HG03571 (cell line): ENCODE measurements around the gene FOXJ1.

Experiments
- ATAC-seq: cut with Tn5 transposase; IDR thresholded peaks from one replicate; pipeline ENCODE4 v1.9.1; 2021; ENCODE audit not compliant: unreplicated experiment

The FOXJ1 gene

GRCh38 chr17:76142585-76143041 is 1.6 kb upstream of the FOXJ1 start:
- no peak for ATAC-seq

- no peak for ATAC-seq
These were observed 1.1 kb upstream of the FOXJ1 start for GRCh38 chr17:76142039-76142584.

- ATAC-seq, result no peak
These were observed 309 bp downstream of the FOXJ1 start for GRCh38 chr17:76140661-76141211.

GRCh38 chr17:76139801-76140660 is 1.0 kb downstream of the FOXJ1 start:
- ATAC-seq, result no peak

- no peak for ATAC-seq
These were observed 1.9 kb downstream of the FOXJ1 start for GRCh38 chr17:76138896-76139752.

- ATAC-seq, result no peak
These were observed 2.7 kb downstream of the FOXJ1 start for GRCh38 chr17:76138234-76138895.

GRCh38 chr17:76137351-76138233 is 3.5 kb downstream of the FOXJ1 start:
- ATAC-seq, result no peak

- no peak for ATAC-seq
These were observed 4.1 kb downstream of the FOXJ1 start for GRCh38 chr17:76137001-76137350.

- ATAC-seq, result no peak
These were observed 4.6 kb downstream of the FOXJ1 start for GRCh38 chr17:76136276-76137000.

GRCh38 chr17:76135810-76136188 is 5.2 kb downstream of the FOXJ1 start:
- ATAC-seq, result no peak

- ATAC-seq, result no peak
These were observed 5.9 kb downstream of the FOXJ1 start for GRCh38 chr17:76134911-76135809.

GRCh38 chr17:76132574-76133338 is 8.3 kb downstream of the FOXJ1 start:
- ATAC-seq, result no peak

GRCh38 chr17:76131692-76132573 is 9.1 kb downstream of the FOXJ1 start:
- no peak for ATAC-seq

- no peak for ATAC-seq
These were observed 9.9 kb downstream of the FOXJ1 start for GRCh38 chr17:76131051-76131691.

- ATAC-seq, result no peak
These were observed 10.6 kb downstream of the FOXJ1 start for GRCh38 chr17:76130473-76130872.

GRCh38 chr17:76125922-76126321 is 15.1 kb downstream of the FOXJ1 start:
- no peak for ATAC-seq
